Spleen (tissue), 7 donors: ENCODE data around the gene ATG16L2.

Experiments used
- CTCF ChIP-seq, 11 experiments: fragments of 200-600 bp in 7 of 11; fragments of 450-650 bp in 4 of 11; sonication (generic) in 4 of 11; IDR thresholded peaks in 8 of 11; conservative IDR thresholded peaks in 3 of 11; 1 replicate in 7 of 11; 2 replicates in 4 of 11; pipeline versions ENCODE4 v1.4.0 to v1.8.0; 2016 to 2021; ENCODE audit warnings: antibody characterized with exemption in 11 of 11, inconsistent platforms in 4 of 11, mild to moderate bottlenecking in 1 of 11
- POLR2A ChIP-seq, 3 donors: fragments of 450-650 bp; IDR thresholded peaks; one replicate each; pipeline ENCODE4 v1.5.1; 2017; ENCODE audit warnings: antibody characterized with exemption in 3 of 3, mild to moderate bottlenecking in 1 of 3
- donor health status: DM: no; HTN: no; CAD: no; lungs with moderate emphysema.
- donor health status: DM: no; HTN: no; CAD: no.
- donor health status: DM: no; HTN: no; CAD: no.

- no peak for TF ChIP-seq POLR2A (IDR thresholded peaks at IDR 0.05)
- no peak for TF ChIP-seq CTCF (IDR thresholded peaks at IDR 0.05 in 8 of 11, conservative IDR thresholded peaks at IDR 0.05 in 3 of 11)
Observed at GRCh38 chr11:72778535-72779494, 35.4 kb upstream of the ATG16L2 start.
